Prostate gland (tissue), 2 donors: ENCODE results near the gene MS4A6A.

Experiments used
- POLR2A ChIP-seq: fragments of 450-650 bp; IDR thresholded peaks from one replicate; pipeline ENCODE4 v1.6.1; 2016; ENCODE audit warnings: antibody characterized with exemption, mild to moderate bottlenecking
- POLR2AphosphoS5 ChIP-seq: sonication (generic); formaldehyde crosslinking; IDR thresholded peaks from one replicate; pipeline ENCODE4 v1.6.1; 2017; ENCODE audit warnings: antibody characterized with exemption
- TF ChIP-seq, protein P1 (sequence below), 4 experiments: fragments of 200-600 bp in 2 of 4; fragments of 450-650 bp in 2 of 4; sonication (generic) in 2 of 4; IDR thresholded peaks; 1 replicate in 3 of 4; 2 replicates in 1 of 4; pipeline ENCODE4 v1.5.1; 2016 to 2019; ENCODE audit warnings: antibody characterized with exemption in 4 of 4, mild to moderate bottlenecking in 2 of 4, moderate library complexity in 2 of 4

DNA sequence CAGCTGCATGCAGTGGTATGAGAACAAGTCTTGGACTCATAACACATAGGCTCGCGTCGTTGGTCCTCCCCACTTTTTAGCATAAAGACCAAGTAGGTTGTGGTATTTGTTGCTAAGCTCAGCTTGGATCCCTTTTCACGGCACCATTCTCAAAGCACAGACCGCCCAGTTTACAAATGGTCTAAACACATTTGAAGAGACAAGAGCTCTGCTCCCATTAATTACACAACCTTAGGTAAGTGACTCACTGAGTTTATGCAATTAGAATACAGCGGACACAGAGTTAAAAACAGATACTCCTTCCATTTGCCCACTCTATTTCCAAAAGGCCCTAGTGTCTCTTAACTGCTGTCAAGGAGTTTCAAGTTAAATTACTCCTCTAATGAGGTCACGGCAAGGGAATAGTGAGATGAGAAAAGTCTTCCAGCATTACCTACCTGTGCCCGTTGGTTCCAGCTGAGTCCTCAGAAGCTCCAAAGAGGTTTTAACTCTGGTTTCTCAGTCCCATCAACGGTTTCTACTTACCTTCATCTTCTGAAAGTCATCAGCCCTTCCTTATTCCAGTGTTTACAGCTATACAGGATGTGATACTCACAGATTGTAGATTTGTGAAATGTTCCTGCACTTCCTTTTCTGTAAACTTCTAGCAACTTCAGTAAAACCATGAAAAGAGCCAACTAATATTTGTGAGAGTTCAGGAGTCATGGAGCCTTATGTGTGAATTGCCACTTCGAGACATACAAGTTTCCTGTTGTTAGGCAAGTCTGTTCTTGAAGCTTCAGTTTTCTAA lies at the start of gene MS4A6A:
- TF ChIP-seq, protein P1, sequence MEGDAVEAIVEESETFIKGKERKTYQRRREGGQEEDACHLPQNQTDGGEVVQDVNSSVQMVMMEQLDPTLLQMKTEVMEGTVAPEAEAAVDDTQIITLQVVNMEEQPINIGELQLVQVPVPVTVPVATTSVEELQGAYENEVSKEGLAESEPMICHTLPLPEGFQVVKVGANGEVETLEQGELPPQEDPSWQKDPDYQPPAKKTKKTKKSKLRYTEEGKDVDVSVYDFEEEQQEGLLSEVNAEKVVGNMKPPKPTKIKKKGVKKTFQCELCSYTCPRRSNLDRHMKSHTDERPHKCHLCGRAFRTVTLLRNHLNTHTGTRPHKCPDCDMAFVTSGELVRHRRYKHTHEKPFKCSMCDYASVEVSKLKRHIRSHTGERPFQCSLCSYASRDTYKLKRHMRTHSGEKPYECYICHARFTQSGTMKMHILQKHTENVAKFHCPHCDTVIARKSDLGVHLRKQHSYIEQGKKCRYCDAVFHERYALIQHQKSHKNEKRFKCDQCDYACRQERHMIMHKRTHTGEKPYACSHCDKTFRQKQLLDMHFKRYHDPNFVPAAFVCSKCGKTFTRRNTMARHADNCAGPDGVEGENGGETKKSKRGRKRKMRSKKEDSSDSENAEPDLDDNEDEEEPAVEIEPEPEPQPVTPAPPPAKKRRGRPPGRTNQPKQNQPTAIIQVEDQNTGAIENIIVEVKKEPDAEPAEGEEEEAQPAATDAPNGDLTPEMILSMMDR (IDR thresholded peaks at IDR 0.05): no peak
- TF ChIP-seq POLR2AphosphoS5: no peak
- no peak for TF ChIP-seq POLR2A
